Measurements from ENCODE around the gene PAGR1. TPM values are rescaled to one million over a fixed set of nuclear protein-coding genes. Genes with fewer than 3 reads are reported as not detected.

PAGR1 gene
- total and polyA plus RNA-seq, 2 of the 13 experiments (the other 11 are each of a cell fraction or from before 2014, with no cell fraction given) = 9.8 to 66.4 TPM

DNA sequence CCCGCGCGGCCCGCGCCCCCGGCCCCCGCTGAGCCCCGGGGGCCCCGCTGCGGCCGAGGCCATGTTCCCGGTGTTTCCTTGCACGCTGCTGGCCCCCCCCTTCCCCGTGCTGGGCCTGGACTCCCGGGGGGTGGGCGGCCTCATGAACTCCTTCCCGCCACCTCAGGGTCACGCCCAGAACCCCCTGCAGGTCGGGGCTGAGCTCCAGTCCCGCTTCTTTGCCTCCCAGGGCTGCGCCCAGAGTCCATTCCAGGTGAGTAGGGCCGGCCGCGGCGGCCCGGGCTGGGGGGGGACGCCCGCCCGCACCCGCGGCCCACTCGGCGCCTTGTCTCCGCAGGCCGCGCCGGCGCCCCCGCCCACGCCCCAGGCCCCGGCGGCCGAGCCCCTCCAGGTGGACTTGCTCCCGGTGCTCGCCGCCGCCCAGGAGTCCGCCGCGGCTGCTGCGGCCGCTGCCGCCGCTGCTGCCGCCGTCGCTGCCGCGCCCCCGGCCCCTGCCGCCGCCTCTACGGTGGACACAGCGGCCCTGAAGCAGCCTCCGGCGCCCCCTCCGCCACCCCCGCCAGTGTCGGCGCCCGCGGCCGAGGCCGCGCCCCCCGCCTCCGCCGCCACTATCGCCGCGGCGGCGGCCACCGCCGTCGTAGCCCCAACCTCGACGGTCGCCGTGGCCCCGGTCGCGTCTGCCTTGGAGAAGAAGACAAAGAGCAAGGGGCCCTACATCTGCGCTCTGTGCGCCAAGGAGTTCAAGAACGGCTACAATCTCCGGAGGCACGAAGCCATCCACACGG, 9.1 kb upstream of the PAGR1 start (continued):
- TF ChIP-seq ARID4A (CRISPR knock-in tag; IDR thresholded peaks at IDR 0.05; ENCODE audit: borderline replicate concordance) (no peak), RFX1 (IDR thresholded peaks at IDR 0.05) (no peak), CEBPZ (IDR thresholded peaks at IDR 0.05; ENCODE audit: low read length) (no peak), SUZ12 (IDR thresholded peaks at IDR 0.05; ENCODE audit: low read depth, low read length) (no peak), EEA1 (CRISPR knock-in tag; IDR thresholded peaks at IDR 0.05; ENCODE audit: borderline replicate concordance) (no peak), TMF1 (CRISPR knock-in tag; IDR thresholded peaks at IDR 0.05; ENCODE audit: low read depth) (no peak), ELF4 (CRISPR knock-in tag; IDR thresholded peaks at IDR 0.05; ENCODE audit: borderline replicate concordance) (no peak), MYC (CRISPR knock-in tag; IDR thresholded peaks at IDR 0.05; ENCODE audit: borderline replicate concordance) (peak; percentile 83), ARID5B (CRISPR knock-in tag; IDR thresholded peaks at IDR 0.05) (0 out of 2 replicates have a peak, but pooled peaks have one; percentile 10), ZNF788 (CRISPR knock-in tag; IDR thresholded peaks at IDR 0.05; ENCODE audit: borderline replicate concordance) (no peak), ZNF7 (CRISPR knock-in tag; IDR thresholded peaks at IDR 0.05) (no peak)
- TF ChIP-seq, protein P1, sequence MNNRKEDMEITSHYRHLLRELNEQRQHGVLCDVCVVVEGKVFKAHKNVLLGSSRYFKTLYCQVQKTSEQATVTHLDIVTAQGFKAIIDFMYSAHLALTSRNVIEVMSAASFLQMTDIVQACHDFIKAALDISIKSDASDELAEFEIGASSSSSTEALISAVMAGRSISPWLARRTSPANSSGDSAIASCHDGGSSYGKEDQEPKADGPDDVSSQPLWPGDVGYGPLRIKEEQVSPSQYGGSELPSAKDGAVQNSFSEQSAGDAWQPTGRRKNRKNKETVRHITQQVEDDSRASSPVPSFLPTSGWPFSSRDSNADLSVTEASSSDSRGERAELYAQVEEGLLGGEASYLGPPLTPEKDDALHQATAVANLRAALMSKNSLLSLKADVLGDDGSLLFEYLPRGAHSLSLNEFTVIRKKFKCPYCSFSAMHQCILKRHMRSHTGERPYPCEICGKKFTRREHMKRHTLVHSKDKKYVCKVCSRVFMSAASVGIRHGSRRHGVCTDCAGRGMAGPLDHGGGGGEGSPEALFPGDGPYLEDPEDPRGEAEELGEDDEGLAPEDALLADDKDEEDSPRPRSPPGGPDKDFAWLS (CRISPR knock-in tag; IDR thresholded peaks at IDR 0.05; ENCODE audit: borderline replicate concordance) = no peak
- TF ChIP-seq, protein P2, sequence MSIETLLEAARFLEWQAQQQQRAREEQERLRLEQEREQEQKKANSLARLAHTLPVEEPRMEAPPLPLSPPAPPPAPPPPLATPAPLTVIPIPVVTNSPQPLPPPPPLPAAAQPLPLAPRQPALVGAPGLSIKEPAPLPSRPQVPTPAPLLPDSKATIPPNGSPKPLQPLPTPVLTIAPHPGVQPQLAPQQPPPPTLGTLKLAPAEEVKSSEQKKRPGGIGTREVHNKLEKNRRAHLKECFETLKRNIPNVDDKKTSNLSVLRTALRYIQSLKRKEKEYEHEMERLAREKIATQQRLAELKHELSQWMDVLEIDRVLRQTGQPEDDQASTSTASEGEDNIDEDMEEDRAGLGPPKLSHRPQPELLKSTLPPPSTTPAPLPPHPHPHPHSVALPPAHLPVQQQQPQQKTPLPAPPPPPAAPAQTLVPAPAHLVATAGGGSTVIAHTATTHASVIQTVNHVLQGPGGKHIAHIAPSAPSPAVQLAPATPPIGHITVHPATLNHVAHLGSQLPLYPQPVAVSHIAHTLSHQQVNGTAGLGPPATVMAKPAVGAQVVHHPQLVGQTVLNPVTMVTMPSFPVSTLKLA (IDR thresholded peaks at IDR 0.05) = no peak

All from HepG2 (cell line).